HepG2 (cell line): ENCODE measurements around the gene RAC3. TPM values are rescaled to one million over a fixed set of nuclear protein-coding genes. Genes with fewer than 3 reads are reported as not detected.

ENCODE experiments used
- BATF2 ChIP-seq: sonication (generic); formaldehyde crosslinking; IDR thresholded peaks from 2 replicates; pipeline ENCODE4 v1.8.0; 2022; ENCODE audit warnings: mild to moderate bottlenecking, missing genetic modification reagents, moderate library complexity
- GFI1 ChIP-seq: sonication (generic); formaldehyde crosslinking; IDR thresholded peaks from 2 replicates; pipeline ENCODE4 v1.5.0; 2020; ENCODE audit warnings: missing genetic modification reagents, mild to moderate bottlenecking, borderline replicate concordance
- KMT2A ChIP-seq: sonication (generic); formaldehyde crosslinking; IDR thresholded peaks from 2 replicates; pipeline ENCODE4 v1.4.0; 2020; ENCODE audit warnings: missing genetic modification reagents
- NRL ChIP-seq: sonication (generic); formaldehyde crosslinking; IDR thresholded peaks from 2 replicates; pipeline ENCODE4 v1.5.0; 2020; ENCODE audit warnings: missing genetic modification reagents, mild to moderate bottlenecking, moderate library complexity, borderline replicate concordance
- PAWR ChIP-seq: sonication (generic); formaldehyde crosslinking; IDR thresholded peaks from 2 replicates; pipeline ENCODE4 v1.4.0; 2020; ENCODE audit warnings: missing genetic modification reagents, mild to moderate bottlenecking, borderline replicate concordance
- PRPF4 ChIP-seq: fragments of 200-400 bp; formaldehyde crosslinking; IDR thresholded peaks from 2 replicates; pipeline ENCODE4 v1.6.1; 2016; ENCODE audit warnings: low read length, low read depth; ENCODE audit not compliant: poor library complexity, severe bottlenecking
- RBFOX2 ChIP-seq: fragments of 200-400 bp; formaldehyde crosslinking; IDR thresholded peaks from 2 replicates; pipeline ENCODE4 v1.6.1; 2017; ENCODE audit warnings: low read depth, mild to moderate bottlenecking, low read length
- SP1 ChIP-seq, 2 experiments: fragments of 450-650 bp in 1 of 2; sonication (generic) in 1 of 2; formaldehyde crosslinking in 1 of 2; IDR thresholded peaks; 2 replicates each; pipeline versions ENCODE4 v1.4.0 to v1.6.1; 2016 to 2020; ENCODE audit warnings: missing genetic modification reagents in 1 of 2
- TBP ChIP-seq: sonication (generic); formaldehyde crosslinking; IDR thresholded peaks from 2 replicates; pipeline ENCODE4 v1.5.0; 2020; ENCODE audit warnings: missing genetic modification reagents
- TCF12 ChIP-seq, 2 experiments: fragments of 450-650 bp in 1 of 2; sonication (generic) in 1 of 2; formaldehyde crosslinking in 1 of 2; IDR thresholded peaks; 2 replicates each; pipeline versions ENCODE4 v1.6.1 to v1.8.0; 2017 to 2022; ENCODE audit warnings: antibody characterized with exemption in 1 of 2, mild to moderate bottlenecking in 1 of 2, missing genetic modification reagents in 1 of 2, moderate library complexity in 1 of 2
- TRAFD1 ChIP-seq: sonication (generic); formaldehyde crosslinking; IDR thresholded peaks from 2 replicates; pipeline ENCODE4 v1.5.1; 2020; ENCODE audit warnings: missing genetic modification reagents, mild to moderate bottlenecking, borderline replicate concordance
- YY1 ChIP-seq: IDR thresholded peaks from 2 replicates; pipeline ENCODE4 v1.6.1; 2011; ENCODE audit warnings: low read length, low read depth, moderate library complexity, mild to moderate bottlenecking; ENCODE audit not compliant: insufficient read depth, insufficient replicate concordance
- ZFP36L1 ChIP-seq: sonication (generic); formaldehyde crosslinking; IDR thresholded peaks from 2 replicates; pipeline ENCODE4 v1.8.0; 2022; ENCODE audit warnings: mild to moderate bottlenecking, missing genetic modification reagents, moderate library complexity
- ZNF280D ChIP-seq: sonication (generic); formaldehyde crosslinking; IDR thresholded peaks from 2 replicates; pipeline ENCODE4 v1.5.1; 2020; ENCODE audit warnings: mild to moderate bottlenecking, missing genetic modification reagents
- ZNF547 ChIP-seq: sonication (generic); formaldehyde crosslinking; IDR thresholded peaks from 2 replicates; pipeline ENCODE4 v1.5.1; 2020; ENCODE audit warnings: mild to moderate bottlenecking, missing genetic modification reagents
- ZNF570 ChIP-seq: sonication (generic); formaldehyde crosslinking; IDR thresholded peaks from 2 replicates; pipeline ENCODE4 v1.4.0; 2020; ENCODE audit warnings: mild to moderate bottlenecking, missing genetic modification reagents, borderline replicate concordance
- ZNF644 ChIP-seq: IDR thresholded peaks from 2 replicates; pipeline ENCODE4 v1.6.1; 2016; ENCODE audit warnings: low read depth
- ZNF660 ChIP-seq: sonication (generic); formaldehyde crosslinking; IDR thresholded peaks from 2 replicates; pipeline ENCODE4 v1.5.1; 2020; ENCODE audit warnings: mild to moderate bottlenecking, low read depth, missing genetic modification reagents, borderline replicate concordance
- ZNF672 ChIP-seq: sonication (generic); formaldehyde crosslinking; IDR thresholded peaks from 2 replicates; pipeline ENCODE4 v1.8.1; 2022; ENCODE audit warnings: missing genetic modification reagents
- ZNF691 ChIP-seq: sonication (generic); formaldehyde crosslinking; IDR thresholded peaks from 2 replicates; pipeline ENCODE4 v1.4.0; 2020; ENCODE audit warnings: missing genetic modification reagents, low read depth, mild to moderate bottlenecking, borderline replicate concordance
- ZNF747 ChIP-seq: sonication (generic); formaldehyde crosslinking; IDR thresholded peaks from 2 replicates; pipeline ENCODE4 v1.8.1; 2023; ENCODE audit warnings: missing genetic modification reagents, mild to moderate bottlenecking, borderline replicate concordance
- ZNF768 ChIP-seq: sonication (generic); formaldehyde crosslinking; IDR thresholded peaks from 2 replicates; pipeline ENCODE4 v1.4.0; 2020; ENCODE audit warnings: missing genetic modification reagents
- ZNF891 ChIP-seq: sonication (generic); formaldehyde crosslinking; IDR thresholded peaks from 2 replicates; pipeline ENCODE4 v1.5.0; 2020; ENCODE audit warnings: mild to moderate bottlenecking, missing genetic modification reagents
- ZSCAN22 ChIP-seq: sonication (generic); formaldehyde crosslinking; IDR thresholded peaks from 2 replicates; pipeline ENCODE4 v1.4.0; 2020; ENCODE audit warnings: mild to moderate bottlenecking, missing genetic modification reagents
- ZSCAN30 ChIP-seq: sonication (generic); formaldehyde crosslinking; IDR thresholded peaks from 2 replicates; pipeline ENCODE4 v1.5.0; 2020; ENCODE audit warnings: mild to moderate bottlenecking, missing genetic modification reagents
- polyA plus RNA-seq, 8 experiments: library from polyadenylated mRNA; depleted of rRNA in 3 of 8; stranded (reverse) in 7 of 8; unstranded in 1 of 8; fragments of >200 nt; fragmentation: Illumina TruSeq in 4 of 8; extraction: Trizol in 4 of 8; gene quantifications; 2 replicates each; pipeline versions ENCODE4 v1.2.1 to v1.2.3, GENCODE V29; 2011 to 2016; ENCODE audit warnings: low read depth in 4 of 8, missing spikeins in 1 of 8, mixed read lengths in 1 of 8; ENCODE audit not compliant: insufficient read depth in 1 of 8
- total RNA-seq, 5 experiments: library from RNA; depleted of rRNA; stranded (reverse); fragments of >200 nt; fragmentation: Illumina TruSeq; extraction: Trizol; gene quantifications; 2 replicates each; pipeline ENCODE4 v1.2.3, GENCODE V29; 2016; ENCODE audit warnings: low read depth in 1 of 5

RAC3 gene
- total and polyA plus RNA-seq, 2 of the 13 experiments (the other 11 are each of a cell fraction or from before 2014, with no cell fraction given) = 10.5 to 21.3 TPM

GRCh38 chr17:82021900-82022309 lies 9.6 kb upstream of the RAC3 start (continued):
- TF ChIP-seq ZNF280D (CRISPR knock-in tag) (no peak), PAWR (CRISPR knock-in tag) (no peak), GFI1 (no peak), ZNF547 (CRISPR knock-in tag) (no peak), ZNF891 (CRISPR knock-in tag) (no peak), ZNF747 (CRISPR knock-in tag) (no peak; the same call in 1 of the 2 replicates), ZNF691 (CRISPR knock-in tag) (peak; percentile 17; the same call in 1 of the 2 replicates), YY1 (no peak), KMT2A (CRISPR knock-in tag) (no peak), ZNF644 (CRISPR knock-in tag) (no peak), TCF12 (IDR thresholded peaks at IDR 0.05) (no peak), TCF12 (CRISPR knock-in tag; IDR thresholded peaks at IDR 0.05) (no peak), ZNF570 (CRISPR knock-in tag) (no peak), BATF2 (no peak), RBFOX2 (no peak), PRPF4 (no peak), ZNF660 (CRISPR knock-in tag) (no peak), ZSCAN30 (CRISPR knock-in tag) (0 out of 2 replicates have a peak, but pooled peaks have one; percentile 32), ZNF768 (CRISPR knock-in tag) (no peak), TBP (CRISPR knock-in tag) (no peak), NRL (CRISPR knock-in tag) (no peak), TRAFD1 (CRISPR knock-in tag) (no peak), ZNF672 (no peak), SP1 (IDR thresholded peaks at IDR 0.05) (no peak), SP1 (CRISPR knock-in tag; IDR thresholded peaks at IDR 0.05) (no peak), ZSCAN22 (no peak), ZFP36L1 (CRISPR knock-in tag) (0 out of 2 replicates have a peak, but pooled peaks have one; percentile 7)
